ENCODE results near the gene ACSS3.
"Not testable (repeated sequence)": the region's sequence is repeated elsewhere in the genome, so short reads cannot be mapped to it uniquely, and the experiment has no call there.

Gene ACSS3

DNA sequence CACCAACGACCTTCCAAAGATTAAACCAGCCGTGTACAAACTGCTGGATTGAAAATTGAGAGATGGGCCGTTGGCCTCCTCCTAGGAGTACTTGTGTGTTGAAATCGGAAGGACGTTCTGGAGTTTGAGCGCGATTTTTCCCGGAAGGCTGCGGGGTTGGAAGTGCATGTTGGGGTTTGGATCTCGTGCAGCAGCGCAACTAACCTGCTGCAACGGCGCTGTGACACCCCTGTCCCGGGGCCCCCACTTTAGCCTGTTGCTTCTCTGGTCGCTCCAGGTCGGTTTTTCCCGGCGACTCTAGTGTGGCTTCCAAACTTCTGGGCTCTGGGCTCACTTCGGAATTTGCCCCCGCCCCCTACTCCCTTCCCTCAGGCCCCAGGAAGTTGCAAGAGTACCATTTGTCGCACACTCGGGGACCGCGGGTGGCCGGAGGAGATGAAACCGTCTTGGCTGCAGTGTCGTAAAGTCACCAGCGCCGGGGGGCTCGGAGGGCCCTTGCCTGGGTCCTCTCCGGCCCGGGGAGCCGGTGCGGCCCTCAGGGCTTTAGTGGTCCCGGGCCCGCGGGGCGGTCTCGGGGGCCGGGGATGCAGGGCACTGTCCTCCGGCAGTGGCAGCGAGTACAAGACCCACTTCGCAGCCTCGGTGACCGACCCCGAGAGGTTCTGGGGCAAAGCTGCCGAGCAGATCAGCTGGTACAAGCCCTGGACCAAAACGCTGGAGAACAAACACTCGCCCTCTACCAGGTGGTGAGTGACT lies at the start of gene ACSS3:
Gene ACSS3, plus strand, starts transcription at position 394 of the 756 bp plus-strand sequence. Its CDS starts 42 bp downstream, at position 436.
- peak; percentile 6 to 49 for DNase-seq

- DNase-seq = no peak
Observed at GRCh38 chr12:81034926-81035325, 43.0 kb upstream of the ACSS3 start.

GRCh38 chr12:81039231-81039630 lies 38.6 kb upstream of the ACSS3 start:
- DNase-seq = no peak

DNA sequence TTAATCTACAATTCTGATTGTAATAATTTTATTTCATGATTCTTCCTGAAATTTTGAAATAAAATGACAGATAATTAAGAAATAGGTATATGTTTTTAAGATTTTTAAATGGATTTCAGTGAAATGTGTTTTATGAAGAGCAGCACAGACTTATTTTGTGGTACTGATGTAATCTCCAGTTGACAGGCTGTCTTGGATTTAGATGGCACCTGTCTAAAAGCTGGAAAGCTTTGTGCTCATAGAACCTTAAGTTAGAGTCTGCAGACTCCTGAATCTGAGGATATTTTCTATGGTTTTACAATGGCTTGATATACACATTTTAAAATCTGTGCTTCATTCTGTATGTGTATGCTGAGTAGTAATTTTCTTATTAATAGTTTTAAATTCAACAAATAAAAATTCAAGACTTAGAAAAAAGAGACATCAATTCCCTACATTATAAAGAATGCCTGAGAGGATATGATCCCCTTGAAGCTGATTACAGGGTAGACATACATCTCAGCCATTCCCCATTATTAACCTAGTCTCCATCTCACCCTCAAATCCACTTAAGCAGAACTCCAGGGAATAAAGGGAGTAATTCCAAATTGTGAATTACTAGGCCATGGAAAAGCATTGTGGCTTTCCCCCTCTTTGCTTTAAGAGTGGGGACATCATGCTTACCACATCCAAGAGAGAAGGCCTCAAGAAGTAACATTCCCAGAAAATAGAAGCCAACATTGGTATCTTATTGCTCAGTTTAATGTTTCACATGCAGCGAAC lies 33.7 kb upstream of the ACSS3 start:
- peak in 1 of 2 experiments; percentile 2 for DNase-seq

GRCh38 chr12:81064971-81065370 lies 12.9 kb upstream of the ACSS3 start:
- DNase-seq = not testable (repeated sequence)

- DNase-seq = no peak
Observed at GRCh38 chr12:81070846-81071245, 7.0 kb upstream of the ACSS3 start.

- no peak for DNase-seq
Observed at GRCh38 chr12:81075539-81075938, 2.3 kb upstream of the ACSS3 start.

DNA sequence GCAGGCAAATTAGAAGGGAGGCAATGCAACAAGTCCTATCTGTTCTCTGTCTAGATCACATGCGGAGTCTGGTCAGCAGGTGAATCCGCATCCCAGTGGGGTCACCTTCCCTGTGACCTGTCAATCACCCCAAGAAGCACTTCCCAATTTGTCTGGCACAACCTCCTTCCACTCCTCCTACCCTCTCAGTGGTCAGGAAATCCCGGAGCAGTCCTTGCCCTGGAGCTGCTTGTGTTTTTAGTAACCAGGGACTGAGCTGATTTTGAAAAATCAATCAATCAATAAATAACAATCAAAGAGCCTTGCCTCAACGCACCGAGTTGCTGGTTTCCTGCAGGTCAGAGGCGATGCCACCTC lies 572 bp upstream of the ACSS3 start:
- peak in 1 of 2 experiments; percentile 35 for DNase-seq

DNA sequence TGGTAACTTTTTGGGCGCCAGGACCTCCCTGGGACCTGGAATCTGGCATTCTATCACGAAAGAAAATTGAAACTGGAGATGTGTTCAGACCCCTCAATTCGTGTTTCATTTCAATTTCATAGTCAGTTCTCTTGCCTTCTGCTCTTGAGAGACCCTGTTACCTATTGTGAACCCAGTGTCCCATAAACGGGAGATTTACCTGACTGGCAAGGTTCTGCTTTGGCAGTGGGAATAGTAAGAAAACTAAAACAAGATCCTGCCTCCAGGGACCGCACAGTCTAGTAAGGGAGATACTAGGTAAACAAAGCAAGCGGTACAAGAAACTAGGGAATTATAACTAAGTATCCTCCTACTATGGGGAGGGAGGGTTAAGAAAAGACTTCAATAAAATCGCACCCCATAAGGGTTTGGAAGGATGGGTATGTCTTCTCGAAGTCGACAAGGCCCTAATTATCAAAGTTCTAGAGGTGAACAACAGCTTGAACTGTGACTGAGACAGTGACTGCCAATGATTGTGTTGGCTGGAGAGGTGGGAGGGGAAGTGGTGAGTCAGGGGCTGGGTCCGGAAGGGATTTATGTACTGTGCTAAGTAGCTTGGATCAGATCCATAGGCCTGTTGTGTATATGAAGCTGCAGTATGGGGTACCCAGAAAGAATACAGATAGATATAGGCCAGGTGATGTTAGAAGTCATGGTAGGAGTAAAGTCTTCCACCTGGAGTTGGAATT lies 754 bp downstream of the ACSS3 start:
- DNase-seq = peak; percentile 6 to 29

DNA sequence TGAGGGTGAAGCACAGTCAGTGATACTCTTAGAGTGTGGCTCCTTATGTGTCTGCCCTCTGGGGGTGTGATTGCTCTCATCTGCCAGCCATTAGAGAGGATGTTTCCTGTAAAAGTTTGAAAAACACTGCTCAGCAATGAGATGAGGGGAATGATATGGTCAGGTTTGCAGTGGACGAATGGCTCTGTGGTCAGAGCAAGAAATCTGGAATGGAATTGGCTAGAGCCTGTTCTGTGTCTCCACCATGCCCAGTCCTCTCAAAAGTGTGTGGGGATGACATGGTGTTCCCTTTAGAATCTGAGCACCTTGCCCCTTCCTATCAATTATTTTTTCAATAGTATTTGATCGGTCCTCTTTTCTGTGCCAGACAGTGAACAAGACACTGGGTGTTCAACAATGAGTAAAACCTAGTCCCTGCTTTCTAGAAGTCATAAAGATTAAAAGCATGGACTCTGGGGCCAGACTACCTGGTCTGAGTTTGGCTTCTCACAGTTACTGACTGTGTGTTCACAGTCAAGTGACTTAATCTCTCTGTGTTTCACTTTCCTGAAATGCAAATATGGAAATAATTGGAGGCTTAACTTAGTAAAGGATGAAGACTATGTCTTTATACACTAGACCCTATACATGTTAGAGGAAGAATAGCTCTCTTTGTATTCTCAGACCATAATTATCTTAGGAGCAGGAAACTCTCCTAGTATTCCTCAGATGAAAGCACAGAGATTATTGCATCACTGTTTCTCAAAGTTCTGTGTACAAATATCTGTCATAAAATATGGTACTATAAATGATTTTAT lies 1.6 kb downstream of the ACSS3 start:
- DNase-seq = no peak

DNA sequence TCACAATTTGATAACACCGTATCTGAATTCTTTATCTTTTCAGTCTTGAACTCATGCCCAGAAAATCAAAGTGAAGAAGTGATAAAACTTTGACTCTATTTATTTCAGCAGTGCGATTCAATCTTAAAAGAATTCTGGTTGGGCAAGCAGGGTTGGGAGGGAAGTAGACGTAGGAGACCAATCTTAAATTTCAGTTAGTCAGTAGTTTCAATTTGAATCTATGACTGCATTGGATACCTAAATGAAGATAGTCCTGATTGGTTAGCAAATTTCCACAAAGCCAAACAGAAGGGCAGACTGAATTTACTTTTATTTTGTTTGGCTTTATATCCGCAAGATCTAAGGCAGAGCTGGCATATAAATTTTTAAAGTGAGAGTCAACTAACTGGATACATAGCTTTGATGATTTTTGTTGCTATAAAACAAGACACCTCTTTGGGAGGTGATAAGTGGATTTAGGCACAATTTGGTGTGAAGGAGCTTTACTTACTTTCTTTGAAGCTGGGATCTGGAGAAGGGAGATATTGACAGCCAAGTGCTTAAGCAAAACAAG lies 2.6 kb downstream of the ACSS3 start:
- DNase-seq = no peak

DNA sequence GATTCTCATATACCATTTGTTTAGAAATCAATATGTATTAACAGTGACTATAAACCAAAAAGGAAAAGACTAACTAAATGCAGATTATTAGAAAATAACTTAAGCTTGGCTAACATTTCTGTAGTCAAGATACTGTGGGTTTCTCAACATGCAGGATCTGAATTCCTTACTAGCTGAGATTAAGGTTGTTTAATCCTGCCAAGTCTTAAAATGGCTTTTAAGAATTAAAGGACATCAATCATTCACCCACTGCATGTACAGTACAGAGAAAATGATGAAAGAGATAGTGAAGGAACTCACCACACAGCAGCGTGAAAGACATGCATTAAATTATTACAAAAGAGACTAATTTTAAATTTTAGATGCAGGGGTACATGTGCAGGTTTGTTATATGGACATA lies 3.8 kb downstream of the ACSS3 start:
- DNase-seq = no peak

DNA sequence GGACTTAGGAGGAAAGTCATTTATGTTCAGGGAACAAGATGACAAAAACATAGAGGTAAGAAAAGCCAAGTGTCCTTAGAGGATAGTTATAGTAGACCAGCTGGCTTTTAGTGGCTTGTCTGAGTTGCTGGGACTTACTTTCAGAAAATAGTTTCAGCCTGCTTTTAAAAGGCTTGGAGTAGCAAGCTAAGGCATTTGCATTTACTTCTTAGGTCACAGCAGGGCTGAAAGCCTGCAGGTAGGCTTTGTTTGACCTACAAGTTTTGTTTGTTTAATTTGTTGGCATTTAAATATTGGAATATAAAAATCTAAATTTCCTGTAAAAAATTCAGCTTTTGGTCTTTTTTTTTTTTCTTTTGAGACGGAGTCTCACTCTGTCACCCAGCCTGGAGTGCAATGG lies 5.1 kb downstream of the ACSS3 start:
- DNase-seq = no peak

GRCh38 chr12:81083906-81084513 lies 6.1 kb downstream of the ACSS3 start:
- DNase-seq = no peak

GRCh38 chr12:81084811-81085350 lies 7.0 kb downstream of the ACSS3 start:
- no peak for DNase-seq

- no peak for DNase-seq
Observed at GRCh38 chr12:81085832-81086231, 8.0 kb downstream of the ACSS3 start.

DNA sequence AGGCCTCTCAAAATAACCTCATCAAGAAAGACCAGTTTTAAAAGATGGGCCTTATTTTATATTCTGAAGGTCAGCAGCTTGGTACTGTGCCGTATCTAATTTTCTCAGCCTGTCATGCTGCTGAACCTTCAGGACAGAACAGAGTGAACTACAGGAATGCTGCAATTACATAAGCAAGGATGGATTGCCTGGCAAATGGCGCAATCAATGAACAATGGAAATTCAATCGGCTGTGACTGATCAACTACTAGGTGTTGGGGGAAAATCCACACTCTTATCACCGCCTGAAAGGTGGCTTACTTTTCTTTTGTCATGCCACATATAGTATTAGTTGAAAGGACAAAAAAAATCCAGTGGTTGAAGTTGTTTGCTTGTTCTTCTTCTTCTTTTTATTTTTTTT lies 8.5 kb downstream of the ACSS3 start:
- DNase-seq = no peak

GRCh38 chr12:81088221-81088620 lies 10.3 kb downstream of the ACSS3 start:
- DNase-seq = no peak

- DNase-seq = no peak
Observed at GRCh38 chr12:81089412-81089811, 11.5 kb downstream of the ACSS3 start.

- DNase-seq = no peak
Observed at GRCh38 chr12:81092053-81092452, 14.2 kb downstream of the ACSS3 start.

- no peak for DNase-seq
Observed at GRCh38 chr12:81094718-81095360, 17.0 kb downstream of the ACSS3 start.

All from NCI-H524 (cell line).